ENCODE results near the gene LGALSL.

DNA sequence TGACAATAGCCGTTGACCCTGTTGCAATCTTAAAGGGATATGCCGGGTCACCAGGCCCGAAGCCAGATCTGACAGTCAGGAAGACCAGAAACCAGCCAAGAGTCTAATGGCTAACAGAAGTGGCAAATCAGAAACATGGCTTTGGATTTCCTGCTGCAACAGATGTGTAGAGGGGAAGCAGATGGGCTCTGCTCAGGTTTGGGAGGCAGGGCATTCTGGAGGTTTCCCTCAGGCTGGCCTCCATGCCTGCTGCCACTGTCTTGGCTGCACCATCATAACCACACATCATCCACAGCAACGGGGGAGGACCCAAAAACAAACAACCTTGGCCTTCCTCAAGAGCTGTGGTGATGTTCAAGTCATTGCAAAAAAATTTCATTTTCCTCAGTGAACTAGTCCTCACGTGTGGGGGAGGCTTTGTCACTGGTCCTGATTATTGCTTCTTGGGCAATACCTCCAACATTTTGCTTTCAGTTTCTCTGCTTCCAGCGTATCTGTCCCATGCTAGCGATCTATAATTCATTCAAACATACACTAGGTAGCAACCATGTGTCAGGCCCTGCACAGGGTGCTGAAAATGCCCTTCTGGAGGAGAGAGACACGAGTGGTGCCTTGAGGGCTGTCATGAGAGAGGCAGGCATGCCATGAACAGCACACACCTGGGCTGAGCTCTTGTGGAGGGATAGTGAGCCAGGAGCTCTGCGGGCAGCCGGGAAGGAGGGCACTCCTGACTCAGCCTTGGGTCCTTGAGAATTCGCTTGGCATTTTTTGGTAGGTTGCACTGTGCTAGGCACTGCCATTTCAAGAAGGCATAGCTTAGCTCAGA is 48.2 kb upstream of the LGALSL start:
- TF ChIP-seq, protein P1, sequence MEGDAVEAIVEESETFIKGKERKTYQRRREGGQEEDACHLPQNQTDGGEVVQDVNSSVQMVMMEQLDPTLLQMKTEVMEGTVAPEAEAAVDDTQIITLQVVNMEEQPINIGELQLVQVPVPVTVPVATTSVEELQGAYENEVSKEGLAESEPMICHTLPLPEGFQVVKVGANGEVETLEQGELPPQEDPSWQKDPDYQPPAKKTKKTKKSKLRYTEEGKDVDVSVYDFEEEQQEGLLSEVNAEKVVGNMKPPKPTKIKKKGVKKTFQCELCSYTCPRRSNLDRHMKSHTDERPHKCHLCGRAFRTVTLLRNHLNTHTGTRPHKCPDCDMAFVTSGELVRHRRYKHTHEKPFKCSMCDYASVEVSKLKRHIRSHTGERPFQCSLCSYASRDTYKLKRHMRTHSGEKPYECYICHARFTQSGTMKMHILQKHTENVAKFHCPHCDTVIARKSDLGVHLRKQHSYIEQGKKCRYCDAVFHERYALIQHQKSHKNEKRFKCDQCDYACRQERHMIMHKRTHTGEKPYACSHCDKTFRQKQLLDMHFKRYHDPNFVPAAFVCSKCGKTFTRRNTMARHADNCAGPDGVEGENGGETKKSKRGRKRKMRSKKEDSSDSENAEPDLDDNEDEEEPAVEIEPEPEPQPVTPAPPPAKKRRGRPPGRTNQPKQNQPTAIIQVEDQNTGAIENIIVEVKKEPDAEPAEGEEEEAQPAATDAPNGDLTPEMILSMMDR (conservative IDR thresholded peaks at IDR 0.05), result no peak
- TF ChIP-seq ZFX (IDR thresholded peaks at IDR 0.05), result no peak

Measured in C4-2B (cell line).